HepG2 (cell line): Measurements from ENCODE around the gene CARHSP1. TPM values are rescaled to one million over a fixed set of nuclear protein-coding genes. Genes with fewer than 3 reads are reported as not detected.
A peak's percentile ranks its signal among the peaks of the same experiment; 100 is the strongest.

ENCODE experiments used
- AGO1 ChIP-seq: fragments of 200-400 bp; formaldehyde crosslinking; IDR thresholded peaks from 2 replicates; pipeline ENCODE4 v1.6.1; 2017; ENCODE audit warnings: mild to moderate bottlenecking, low read depth, low read length, moderate library complexity; ENCODE audit not compliant: poor library complexity, severe bottlenecking
- BCL6 ChIP-seq: IDR thresholded peaks from 2 replicates; pipeline ENCODE4 v1.6.1; 2016; ENCODE audit warnings: missing genetic modification reagents, missing compliant biosample characterization
- CCAR2 ChIP-seq: fragments of 200-400 bp; formaldehyde crosslinking; optimal IDR thresholded peaks from 2 replicates; pipeline ENCODE3; 2018; ENCODE audit warnings: low read depth, mild to moderate bottlenecking, low read length, moderate library complexity
- ETV5 ChIP-seq: IDR thresholded peaks from 2 replicates; pipeline ENCODE4 v1.6.1; 2018; ENCODE audit warnings: missing biosample characterization, missing genetic modification reagents, inconsistent platforms, borderline replicate concordance
- EZH2 ChIP-seq: conservative IDR thresholded peaks from 2 replicates; pipeline ENCODE4 v1.6.1; 2012; ENCODE audit warnings: mild to moderate bottlenecking, low read depth, low read length, moderate library complexity
- GATAD1 ChIP-seq: IDR thresholded peaks from 2 replicates; pipeline ENCODE4 v1.6.1; 2016; ENCODE audit warnings: missing genetic modification reagents, missing compliant biosample characterization
- HDAC2 ChIP-seq: sonication (generic); formaldehyde crosslinking; IDR thresholded peaks from 2 replicates; pipeline ENCODE4 v1.4.0; 2020; ENCODE audit warnings: missing genetic modification reagents
- HNRNPH1 ChIP-seq: fragments of 200-400 bp; formaldehyde crosslinking; optimal IDR thresholded peaks from 2 replicates; pipeline ENCODE3; 2017; ENCODE audit warnings: mild to moderate bottlenecking, low read depth, low read length
- HOXA3 ChIP-seq: sonication (generic); formaldehyde crosslinking; IDR thresholded peaks from 2 replicates; pipeline ENCODE4 v1.5.0; 2020; ENCODE audit warnings: missing genetic modification reagents
- PHF5A ChIP-seq: IDR thresholded peaks from one replicate; pipeline ENCODE4 v1.6.1; 2018; ENCODE audit warnings: low read depth, missing genetic modification reagents; ENCODE audit not compliant: unreplicated experiment
- RXRA ChIP-seq: sonication (generic); formaldehyde crosslinking; IDR thresholded peaks from 2 replicates; pipeline ENCODE4 v1.5.1; 2020; ENCODE audit warnings: missing genetic modification reagents
- SNAI1 ChIP-seq: sonication (generic); formaldehyde crosslinking; IDR thresholded peaks from 2 replicates; pipeline ENCODE4 v1.5.0; 2020; ENCODE audit warnings: mild to moderate bottlenecking, missing genetic modification reagents, borderline replicate concordance
- SP5 ChIP-seq: IDR thresholded peaks from 2 replicates; pipeline ENCODE4 v1.6.1; 2016; ENCODE audit warnings: low read depth, borderline replicate concordance
- SRSF4 ChIP-seq: fragments of 200-400 bp; formaldehyde crosslinking; IDR thresholded peaks from one replicate; pipeline ENCODE4 v1.6.1; 2018; ENCODE audit warnings: mild to moderate bottlenecking, low read depth, low read length, moderate library complexity; ENCODE audit not compliant: poor library complexity, severe bottlenecking
- STAT5B ChIP-seq: sonication (generic); formaldehyde crosslinking; IDR thresholded peaks from 2 replicates; pipeline ENCODE4 v1.4.0; 2020; ENCODE audit warnings: missing genetic modification reagents
- ZFP62 ChIP-seq: sonication (generic); formaldehyde crosslinking; IDR thresholded peaks from 2 replicates; pipeline ENCODE4 v1.4.0; 2020; ENCODE audit warnings: missing genetic modification reagents
- ZNF10 ChIP-seq: sonication (generic); formaldehyde crosslinking; IDR thresholded peaks from 2 replicates; pipeline ENCODE4 v1.4.0; 2020; ENCODE audit warnings: mild to moderate bottlenecking, low read depth, missing genetic modification reagents, borderline replicate concordance
- ZNF101 ChIP-seq: sonication (generic); formaldehyde crosslinking; IDR thresholded peaks from 2 replicates; pipeline ENCODE4 v1.4.0; 2020; ENCODE audit warnings: mild to moderate bottlenecking, low read depth, missing genetic modification reagents, borderline replicate concordance
- ZNF251 ChIP-seq: sonication (generic); formaldehyde crosslinking; IDR thresholded peaks from 2 replicates; pipeline ENCODE4 v1.9.0; 2021; ENCODE audit warnings: mild to moderate bottlenecking, missing genetic modification reagents
- ZNF460 ChIP-seq: sonication (generic); formaldehyde crosslinking; IDR thresholded peaks from 2 replicates; pipeline ENCODE4 v1.5.1; 2020; ENCODE audit warnings: missing genetic modification reagents, mild to moderate bottlenecking, borderline replicate concordance
- ZNF496 ChIP-seq: sonication (generic); formaldehyde crosslinking; IDR thresholded peaks from 2 replicates; pipeline ENCODE4 v1.8.1; 2023; ENCODE audit warnings: mild to moderate bottlenecking, moderate library complexity, missing genetic modification reagents; ENCODE audit not compliant: insufficient replicate concordance
- ZNF614 ChIP-seq: IDR thresholded peaks from 2 replicates; pipeline ENCODE4 v1.6.1; 2018; ENCODE audit warnings: missing biosample characterization, missing genetic modification reagents, inconsistent platforms, borderline replicate concordance
- ZSCAN20 ChIP-seq: sonication (generic); formaldehyde crosslinking; IDR thresholded peaks from 2 replicates; pipeline ENCODE4 v1.4.0; 2020; ENCODE audit warnings: missing genetic modification reagents, mild to moderate bottlenecking, borderline replicate concordance
- ZZZ3 ChIP-seq: sonication (generic); formaldehyde crosslinking; IDR thresholded peaks from 2 replicates; pipeline ENCODE4 v1.4.0; 2020; ENCODE audit warnings: missing genetic modification reagents, mild to moderate bottlenecking, borderline replicate concordance
- polyA plus RNA-seq, 8 experiments: library from polyadenylated mRNA; depleted of rRNA in 3 of 8; stranded (reverse) in 7 of 8; unstranded in 1 of 8; fragments of >200 nt; fragmentation: Illumina TruSeq in 4 of 8; extraction: Trizol in 4 of 8; gene quantifications; 2 replicates each; pipeline versions ENCODE4 v1.2.1 to v1.2.3, GENCODE V29; 2011 to 2016; ENCODE audit warnings: low read depth in 4 of 8, missing spikeins in 1 of 8, mixed read lengths in 1 of 8; ENCODE audit not compliant: insufficient read depth in 1 of 8
- total RNA-seq, 5 experiments: library from RNA; depleted of rRNA; stranded (reverse); fragments of >200 nt; fragmentation: Illumina TruSeq; extraction: Trizol; gene quantifications; 2 replicates each; pipeline ENCODE4 v1.2.3, GENCODE V29; 2016; ENCODE audit warnings: low read depth in 1 of 5
- TF ChIP-seq, protein P1 (sequence below): sonication (generic); formaldehyde crosslinking; IDR thresholded peaks from 2 replicates; pipeline ENCODE4 v1.5.0; 2020; ENCODE audit warnings: mild to moderate bottlenecking, missing genetic modification reagents
- TF ChIP-seq, protein P2 (sequence below): sonication (generic); formaldehyde crosslinking; IDR thresholded peaks from 2 replicates; pipeline ENCODE4 v1.8.1; 2023; ENCODE audit warnings: missing genetic modification reagents, mild to moderate bottlenecking, borderline replicate concordance
- TF ChIP-seq, protein P3 (sequence below): sonication (generic); formaldehyde crosslinking; conservative IDR thresholded peaks from 2 replicates; pipeline ENCODE4 v1.8.0; 2022; ENCODE audit warnings: missing genetic modification reagents

CARHSP1 gene
- total and polyA plus RNA-seq, 2 of the 13 experiments (the other 11 are each of a cell fraction or from before 2014, with no cell fraction given): 173 to 345 TPM

DNA sequence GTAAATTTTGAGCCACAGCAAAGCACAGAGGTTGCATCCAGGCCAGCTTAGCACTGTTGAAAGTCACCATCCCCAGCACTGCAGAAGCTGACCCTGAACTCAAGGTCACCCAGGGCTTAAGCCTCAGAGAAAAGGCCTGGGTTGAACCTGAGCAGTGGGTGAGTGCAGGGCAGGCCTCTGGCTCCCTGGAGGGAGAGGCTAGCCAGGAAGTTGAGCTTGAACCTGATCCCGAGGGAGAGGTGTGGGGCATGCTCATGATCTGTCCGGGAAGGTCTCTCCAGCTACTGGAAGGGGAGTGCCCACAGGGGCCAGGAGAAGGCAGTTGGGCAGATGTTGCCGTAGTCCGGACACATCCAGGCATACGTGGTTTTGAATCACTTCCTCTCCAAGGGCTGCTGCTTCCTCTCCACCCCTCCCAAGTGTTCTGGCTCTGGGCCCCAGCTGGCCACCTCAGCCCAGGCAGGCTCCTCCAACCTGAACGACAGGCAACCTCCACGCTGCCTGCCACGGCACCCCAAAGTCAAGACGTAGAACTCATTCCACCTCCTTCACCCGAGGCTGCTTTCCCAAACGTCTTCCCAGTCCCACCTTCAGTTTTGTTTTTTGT lies 18.4 kb downstream of the CARHSP1 start (continued):
- peak; percentile 78 for TF ChIP-seq ZSCAN20 (CRISPR knock-in tag)
- TF ChIP-seq, protein P1, sequence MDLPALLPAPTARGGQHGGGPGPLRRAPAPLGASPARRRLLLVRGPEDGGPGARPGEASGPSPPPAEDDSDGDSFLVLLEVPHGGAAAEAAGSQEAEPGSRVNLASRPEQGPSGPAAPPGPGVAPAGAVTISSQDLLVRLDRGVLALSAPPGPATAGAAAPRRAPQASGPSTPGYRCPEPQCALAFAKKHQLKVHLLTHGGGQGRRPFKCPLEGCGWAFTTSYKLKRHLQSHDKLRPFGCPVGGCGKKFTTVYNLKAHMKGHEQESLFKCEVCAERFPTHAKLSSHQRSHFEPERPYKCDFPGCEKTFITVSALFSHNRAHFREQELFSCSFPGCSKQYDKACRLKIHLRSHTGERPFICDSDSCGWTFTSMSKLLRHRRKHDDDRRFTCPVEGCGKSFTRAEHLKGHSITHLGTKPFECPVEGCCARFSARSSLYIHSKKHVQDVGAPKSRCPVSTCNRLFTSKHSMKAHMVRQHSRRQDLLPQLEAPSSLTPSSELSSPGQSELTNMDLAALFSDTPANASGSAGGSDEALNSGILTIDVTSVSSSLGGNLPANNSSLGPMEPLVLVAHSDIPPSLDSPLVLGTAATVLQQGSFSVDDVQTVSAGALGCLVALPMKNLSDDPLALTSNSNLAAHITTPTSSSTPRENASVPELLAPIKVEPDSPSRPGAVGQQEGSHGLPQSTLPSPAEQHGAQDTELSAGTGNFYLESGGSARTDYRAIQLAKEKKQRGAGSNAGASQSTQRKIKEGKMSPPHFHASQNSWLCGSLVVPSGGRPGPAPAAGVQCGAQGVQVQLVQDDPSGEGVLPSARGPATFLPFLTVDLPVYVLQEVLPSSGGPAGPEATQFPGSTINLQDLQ (CRISPR knock-in tag): no peak
- no peak for TF ChIP-seq SRSF4
- TF ChIP-seq EZH2: no peak
- peak; percentile 97 for TF ChIP-seq BCL6 (CRISPR knock-in tag)
- peak; percentile 80 for TF ChIP-seq SP5 (CRISPR knock-in tag)
- peak; percentile 96 for TF ChIP-seq ZNF614
- TF ChIP-seq SNAI1 (CRISPR knock-in tag): no peak
- TF ChIP-seq ZFP62: no peak
- no peak for TF ChIP-seq ZNF251
- TF ChIP-seq HNRNPH1: no peak
- TF ChIP-seq, protein P2, sequence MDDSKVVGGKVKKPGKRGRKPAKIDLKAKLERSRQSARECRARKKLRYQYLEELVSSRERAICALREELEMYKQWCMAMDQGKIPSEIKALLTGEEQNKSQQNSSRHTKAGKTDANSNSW: peak; percentile 88; the same call in 1 of the 2 replicates
- no peak for TF ChIP-seq ZNF460 (CRISPR knock-in tag)
- no peak; the same call in none of the 2 replicates for TF ChIP-seq GATAD1 (CRISPR knock-in tag)
- no peak for TF ChIP-seq ZNF496 (CRISPR knock-in tag)
- TF ChIP-seq ZZZ3 (CRISPR knock-in tag): peak; percentile 55; the same call in 1 of the 2 replicates
- TF ChIP-seq STAT5B: peak; percentile 30
- peak; percentile 77 for TF ChIP-seq ETV5 (CRISPR knock-in tag)
- TF ChIP-seq, protein P3, sequence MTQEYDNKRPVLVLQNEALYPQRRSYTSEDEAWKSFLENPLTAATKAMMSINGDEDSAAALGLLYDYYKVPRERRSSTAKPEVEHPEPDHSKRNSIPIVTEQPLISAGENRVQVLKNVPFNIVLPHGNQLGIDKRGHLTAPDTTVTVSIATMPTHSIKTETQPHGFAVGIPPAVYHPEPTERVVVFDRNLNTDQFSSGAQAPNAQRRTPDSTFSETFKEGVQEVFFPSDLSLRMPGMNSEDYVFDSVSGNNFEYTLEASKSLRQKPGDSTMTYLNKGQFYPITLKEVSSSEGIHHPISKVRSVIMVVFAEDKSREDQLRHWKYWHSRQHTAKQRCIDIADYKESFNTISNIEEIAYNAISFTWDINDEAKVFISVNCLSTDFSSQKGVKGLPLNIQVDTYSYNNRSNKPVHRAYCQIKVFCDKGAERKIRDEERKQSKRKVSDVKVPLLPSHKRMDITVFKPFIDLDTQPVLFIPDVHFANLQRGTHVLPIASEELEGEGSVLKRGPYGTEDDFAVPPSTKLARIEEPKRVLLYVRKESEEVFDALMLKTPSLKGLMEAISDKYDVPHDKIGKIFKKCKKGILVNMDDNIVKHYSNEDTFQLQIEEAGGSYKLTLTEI: no peak
- peak; percentile 94 for TF ChIP-seq HDAC2 (CRISPR knock-in tag)
- TF ChIP-seq AGO1: peak; percentile 60
- no peak for TF ChIP-seq ZNF10 (CRISPR knock-in tag)
- no peak for TF ChIP-seq CCAR2
- TF ChIP-seq PHF5A (CRISPR knock-in tag): peak; percentile 97
- peak; percentile 100 for TF ChIP-seq RXRA (CRISPR knock-in tag)
- TF ChIP-seq HOXA3: peak; percentile 90
- TF ChIP-seq ZNF101 (CRISPR knock-in tag): no peak
